BJ (cell line): ENCODE results near the gene DDC. TPM values are rescaled to one million over a fixed set of nuclear protein-coding genes. Genes with fewer than 3 reads are reported as not detected.

Experiments
- CTCF ChIA-PET: fragments of 350-600 bp; formaldehyde crosslinking; extraction: SDS; loops from one replicate; lab custom pipeline; 2021; ENCODE audit warnings: antibody characterized with exemption, inconsistent platforms; lab: Yijun Ruan, JAX
- POLR2A ChIA-PET: fragments of 300-600 bp; sonication (Branson Sonifier 250); formaldehyde crosslinking; extraction: SDS; loops from one replicate; lab custom pipeline; 2021; ENCODE audit warnings: antibody characterized with exemption; lab: Charles Lee
- DNase-seq: peaks from one replicate; pipeline ENCODE4 v3.0.0-alpha.2; 2011; ENCODE audit warnings: low read depth
- H3K27me3 ChIP-seq: 2 replicates; pipeline ENCODE4 v1.6.0; 2011; ENCODE audit warnings: low read length; ENCODE audit not compliant: control insufficient read depth, insufficient read depth
- H3K36me3 ChIP-seq: 2 replicates; pipeline ENCODE4 v1.5.1; 2011; ENCODE audit warnings: low read length; ENCODE audit not compliant: control insufficient read depth, insufficient read depth
- H3K4me3 ChIP-seq: 2 replicates; pipeline ENCODE4 v1.5.1; 2011; ENCODE audit warnings: low read depth, mild to moderate bottlenecking, control low read depth, low read length
- CTCF ChIP-seq: IDR thresholded peaks from 2 replicates; pipeline ENCODE4 v1.5.1; 2011; ENCODE audit warnings: low read depth, mild to moderate bottlenecking, control low read depth, inconsistent platforms, low read length, moderate library complexity; ENCODE audit not compliant: insufficient read depth
- polyA plus RNA-seq: library from polyadenylated mRNA; depleted of rRNA; stranded (reverse); fragments of >200 nt; gene quantifications from 2 replicates; pipeline ENCODE4 v1.2.3, GENCODE V29; 2011

Gene DDC
- polyA plus RNA-seq, 1 experiment, result not detected

DNA sequence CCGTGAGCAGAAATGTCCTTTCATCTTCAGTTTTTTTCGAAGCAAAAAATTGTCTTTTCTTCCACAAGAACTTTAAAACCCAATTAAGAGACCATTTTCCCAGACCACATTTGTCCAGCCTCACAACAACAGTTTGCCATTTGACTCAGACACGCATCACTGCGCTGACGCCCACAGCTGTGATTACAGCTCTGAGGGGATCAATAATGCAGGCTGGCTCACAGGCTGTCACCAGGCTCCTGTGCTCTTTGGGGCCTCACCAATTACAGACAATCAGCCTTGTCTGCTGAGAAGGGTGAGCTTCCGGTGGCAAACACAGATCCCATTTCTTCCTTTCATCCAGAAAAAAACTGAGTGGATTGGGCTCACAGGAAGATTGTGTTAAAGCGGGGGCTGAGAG lies 33.3 kb downstream of the DDC start:
- ChIA-PET CTCF (interaction anchor here (1.6 to 1.8 kb wide), 2 partner anchors 15 to 64 kb away, joined by 3 to 4 read pairs; no protein-coding TSS in a partner anchor), POLR2A (no interaction called here)
- Histone ChIP-seq H3K4me3 (no peak overlapping the region), H3K36me3 (no peaks in the 10 kb centered on the region), H3K27me3 (peaks cover 2% of the 10 kb centered on the region)
- TF ChIP-seq CTCF, result no peak
- no peak for DNase-seq

- ChIA-PET CTCF (interaction anchor here (1.6 to 1.8 kb wide), 2 partner anchors 14 to 64 kb away, joined by 3 to 4 read pairs; no protein-coding TSS in a partner anchor), POLR2A (no interaction called here)
- peaks cover 2% of the 10 kb centered on the region for H3K27me3 ChIP-seq
- no peak overlapping the region for H3K4me3 ChIP-seq
- no peak for DNase-seq
- H3K36me3 ChIP-seq, result no peaks in the 10 kb centered on the region
- no peak for TF ChIP-seq CTCF
These were observed 33.7 kb downstream of the DDC start for GRCh38 chr7:50531401-50531911.

DNA sequence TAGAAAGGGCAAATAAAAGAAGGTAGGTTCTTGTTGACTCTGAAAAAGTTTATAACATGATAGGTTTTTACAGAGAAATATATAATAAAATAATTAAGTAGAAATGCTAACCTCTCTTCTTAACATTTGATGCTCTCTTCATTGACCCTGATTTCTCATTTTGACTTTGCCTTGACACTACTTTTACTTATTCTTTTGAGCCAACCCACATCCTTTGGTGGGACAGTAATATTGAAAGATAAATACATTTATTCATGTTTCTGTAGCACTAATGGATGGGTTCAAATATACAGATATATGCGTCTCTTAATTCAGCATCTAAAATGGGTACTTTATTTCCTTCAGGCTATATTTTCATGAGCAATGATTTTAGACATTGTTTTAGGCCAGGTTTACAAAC lies 34.4 kb downstream of the DDC start:
- Histone ChIP-seq H3K4me3 (no peak overlapping the region), H3K27me3 (peaks cover 2% of the 10 kb centered on the region), H3K36me3 (no peaks in the 10 kb centered on the region)
- TF ChIP-seq CTCF, result no peak
- no peak for DNase-seq
- POLR2A ChIA-PET, result no interaction called here
- CTCF ChIA-PET, result interaction anchor here (0.5 to 1.8 kb wide), 3 partner anchors 13 to 259 kb away, joined by 3 to 4 read pairs (median 3); no protein-coding TSS in a partner anchor

- H3K36me3 ChIP-seq, result no peaks in the 10 kb centered on the region
- no peak overlapping the region for H3K4me3 ChIP-seq
- ChIA-PET POLR2A (no interaction called here), CTCF (interaction anchor here (1.2 kb wide), 1 partner anchor 150 kb away, joined by 3 read pairs; no protein-coding TSS in a partner anchor)
- H3K27me3 ChIP-seq, result peaks cover 2% of the 10 kb centered on the region
- TF ChIP-seq CTCF, result no peak
- no peak for DNase-seq
These were observed 35.9 kb downstream of the DDC start for GRCh38 chr7:50529093-50529862.
